ENCODE measurements around the gene ALB. TPM values are rescaled to one million over a fixed set of nuclear protein-coding genes. Genes with fewer than 3 reads are reported as not detected.
"Not testable (repeated sequence)": the region's sequence is repeated elsewhere in the genome, so short reads cannot be mapped to it uniquely, and the experiment has no call there.

Gene ALB
- 3.3 TPM for polyA plus RNA-seq (ENCODE audit: insufficient read length)

DNA sequence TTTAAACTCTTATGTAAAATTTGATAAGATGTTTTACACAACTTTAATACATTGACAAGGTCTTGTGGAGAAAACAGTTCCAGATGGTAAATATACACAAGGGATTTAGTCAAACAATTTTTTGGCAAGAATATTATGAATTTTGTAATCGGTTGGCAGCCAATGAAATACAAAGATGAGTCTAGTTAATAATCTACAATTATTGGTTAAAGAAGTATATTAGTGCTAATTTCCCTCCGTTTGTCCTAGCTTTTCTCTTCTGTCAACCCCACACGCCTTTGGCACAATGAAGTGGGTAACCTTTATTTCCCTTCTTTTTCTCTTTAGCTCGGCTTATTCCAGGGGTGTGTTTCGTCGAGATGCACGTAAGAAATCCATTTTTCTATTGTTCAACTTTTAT is at the start of gene ALB:
Gene ALB (plus strand): TSS at position 246 of the 400 bp plus-strand sequence. CDS start 41 bp downstream, at position 287.
- no peak for DNase-seq

DNA sequence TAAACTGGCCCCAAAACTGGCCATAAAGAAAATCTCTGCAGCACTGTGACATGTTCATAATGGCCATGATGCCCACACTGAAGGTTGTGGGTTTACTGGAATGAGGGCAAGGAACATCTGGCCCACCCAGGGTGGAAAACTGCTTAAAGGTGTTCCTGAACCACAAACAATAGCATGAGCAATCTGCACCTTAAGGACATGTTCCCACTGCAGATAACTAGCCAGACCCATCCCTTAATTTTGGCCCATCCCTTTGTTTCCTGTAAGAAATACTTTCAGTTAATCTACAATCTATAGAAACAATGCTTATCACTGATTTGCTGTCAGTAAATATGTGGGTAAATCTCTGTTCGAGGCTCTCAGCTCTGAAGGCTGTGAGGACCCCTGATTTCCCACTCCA is 46.9 kb upstream of the ALB start:
- not testable (repeated sequence) for DNase-seq

- DNase-seq: not testable (repeated sequence)
These were observed 34.4 kb upstream of the ALB start for GRCh38 chr4:73369506-73370199.

DNA sequence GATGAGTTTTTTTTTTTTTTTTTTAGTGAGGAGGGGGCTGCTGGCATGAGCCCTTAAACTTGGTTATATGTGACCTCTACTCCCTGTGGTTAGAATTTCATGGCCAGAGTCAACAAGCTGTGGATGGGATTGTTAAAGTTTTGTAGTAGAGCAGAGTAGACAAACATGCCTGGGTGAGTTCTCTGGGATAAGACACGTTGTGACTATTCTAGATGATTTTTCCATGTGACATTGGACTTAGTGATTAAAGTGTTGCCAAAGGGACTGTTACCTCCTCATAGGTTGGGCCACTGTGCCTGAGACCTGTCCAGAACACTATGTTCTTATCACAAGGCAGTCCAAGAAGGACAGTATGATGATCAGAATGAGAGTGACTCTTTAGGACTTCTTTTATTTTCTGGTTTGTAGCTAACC is 28.8 kb upstream of the ALB start:
- no peak for DNase-seq

GRCh38 chr4:73376251-73376650 is 27.8 kb upstream of the ALB start:
- DNase-seq: no peak

DNA sequence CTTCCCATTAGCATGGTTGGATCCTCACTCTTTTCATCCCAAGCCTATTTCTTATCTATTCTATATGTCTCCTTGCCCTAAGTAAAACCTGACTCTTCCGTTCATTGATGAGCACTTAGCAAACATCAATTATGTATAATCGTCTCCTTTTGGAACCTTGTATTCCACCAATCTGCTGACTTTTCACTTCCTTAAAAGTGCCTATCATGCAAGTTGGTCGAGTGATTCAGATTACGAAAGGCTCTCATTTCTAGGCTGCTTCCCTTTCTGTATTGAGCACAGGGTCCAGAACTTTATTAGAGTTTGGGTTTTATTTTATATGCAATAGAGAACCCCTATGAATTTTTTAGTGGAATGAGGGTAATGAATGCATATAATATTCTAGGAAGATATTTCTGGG is 27.1 kb upstream of the ALB start:
- no peak for DNase-seq

DNA sequence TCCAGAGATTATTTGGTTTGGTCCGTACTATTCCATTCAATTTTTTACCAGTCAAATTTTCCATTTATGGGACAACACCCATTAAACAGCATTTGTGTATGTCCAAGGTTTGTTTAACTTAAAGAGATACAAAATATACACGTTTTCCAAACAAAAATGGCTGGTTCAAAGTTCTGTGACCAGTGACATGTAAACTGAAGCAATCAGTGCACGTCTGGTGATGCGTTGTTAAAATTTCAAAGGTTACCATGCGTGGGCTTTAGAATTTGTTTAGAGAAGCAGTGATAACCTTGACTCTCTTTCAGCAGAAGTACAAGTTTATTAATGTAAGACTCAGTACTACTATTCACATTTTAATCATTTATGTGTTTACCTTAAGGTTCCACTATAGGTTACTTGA is 25.2 kb upstream of the ALB start:
- DNase-seq: no peak

DNA sequence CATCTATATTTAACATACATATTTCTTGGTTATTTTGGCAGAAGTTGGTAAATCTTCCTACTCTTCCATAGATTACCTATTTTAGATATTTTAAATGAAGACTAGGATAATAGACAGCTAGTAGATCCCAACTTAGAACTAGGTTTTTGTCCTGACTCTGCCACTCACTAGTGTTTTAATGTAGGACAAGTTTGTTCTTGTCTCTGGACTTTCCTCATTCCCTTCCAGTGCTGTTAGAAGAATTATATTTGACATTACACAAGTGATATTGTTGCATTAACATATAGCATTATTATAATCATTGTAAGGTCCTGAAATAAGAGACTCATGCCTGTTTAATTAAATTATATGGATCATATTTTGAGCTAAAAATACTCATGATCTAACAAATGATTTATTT is 24.1 kb upstream of the ALB start:
- no peak for DNase-seq

GRCh38 chr4:73381214-73381613 is 22.9 kb upstream of the ALB start:
- no peak for DNase-seq

- DNase-seq: no peak
These were observed 20.6 kb upstream of the ALB start for GRCh38 chr4:73383452-73383851.

GRCh38 chr4:73387552-73387951 is 16.5 kb upstream of the ALB start:
- DNase-seq: no peak

GRCh38 chr4:73388887-73389286 is 15.2 kb upstream of the ALB start:
- no peak for DNase-seq

- not testable (repeated sequence) for DNase-seq
These were observed 14.4 kb upstream of the ALB start for GRCh38 chr4:73389663-73390062.

- DNase-seq: no peak
These were observed 12.3 kb upstream of the ALB start for GRCh38 chr4:73391774-73392173.

DNA sequence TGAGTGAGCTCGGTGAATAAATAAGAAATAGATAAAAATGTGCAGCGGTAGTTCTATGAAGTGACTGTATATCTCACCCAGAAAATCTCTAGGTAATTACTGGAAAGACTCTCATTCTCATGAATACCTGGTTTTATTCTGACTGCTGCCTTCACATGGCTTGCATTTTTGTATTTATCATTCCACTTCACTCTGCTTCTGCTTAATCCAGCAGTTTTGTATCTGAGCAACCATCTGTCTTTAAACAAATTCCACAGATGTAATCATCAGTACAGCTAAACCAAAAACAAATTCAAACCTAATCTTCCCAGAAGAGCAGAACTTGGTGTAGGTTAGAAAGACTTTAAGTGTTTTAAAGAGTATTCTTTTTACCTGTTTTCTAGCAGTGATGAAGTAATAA is 11.2 kb upstream of the ALB start:
- no peak for DNase-seq

DNA sequence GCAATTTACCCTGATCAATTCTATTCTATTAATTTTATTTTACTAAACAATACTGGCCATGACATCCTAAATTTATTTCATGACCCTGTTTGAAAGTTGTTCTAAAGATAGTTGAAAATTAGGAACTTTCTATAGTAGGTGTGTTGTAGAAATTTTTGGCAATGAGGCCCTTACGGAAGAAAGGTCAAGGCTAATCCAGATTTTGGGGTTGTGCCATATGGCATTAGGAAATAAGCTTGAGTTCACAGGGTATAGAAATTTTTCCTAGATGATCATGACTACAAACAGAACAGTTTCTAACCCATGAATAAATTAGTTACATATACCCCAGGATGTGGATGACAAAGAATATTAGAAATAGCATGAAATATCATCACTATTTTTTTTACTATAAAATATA is 7.8 kb upstream of the ALB start:
- DNase-seq: no peak

- no peak for DNase-seq
These were observed 6.8 kb upstream of the ALB start for GRCh38 chr4:73396993-73397972.

GRCh38 chr4:73401412-73401811 is 2.7 kb upstream of the ALB start:
- no peak for DNase-seq

DNA sequence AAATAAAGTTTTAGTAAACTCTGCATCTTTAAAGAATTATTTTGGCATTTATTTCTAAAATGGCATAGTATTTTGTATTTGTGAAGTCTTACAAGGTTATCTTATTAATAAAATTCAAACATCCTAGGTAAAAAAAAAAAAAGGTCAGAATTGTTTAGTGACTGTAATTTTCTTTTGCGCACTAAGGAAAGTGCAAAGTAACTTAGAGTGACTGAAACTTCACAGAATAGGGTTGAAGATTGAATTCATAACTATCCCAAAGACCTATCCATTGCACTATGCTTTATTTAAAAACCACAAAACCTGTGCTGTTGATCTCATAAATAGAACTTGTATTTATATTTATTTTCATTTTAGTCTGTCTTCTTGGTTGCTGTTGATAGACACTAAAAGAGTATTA is 370 bp downstream of the ALB start:
- no peak for DNase-seq

GRCh38 chr4:73405138-73405537 is 1.1 kb downstream of the ALB start:
- no peak for DNase-seq

GRCh38 chr4:73406548-73406875 is 2.4 kb downstream of the ALB start:
- no peak for DNase-seq

DNA sequence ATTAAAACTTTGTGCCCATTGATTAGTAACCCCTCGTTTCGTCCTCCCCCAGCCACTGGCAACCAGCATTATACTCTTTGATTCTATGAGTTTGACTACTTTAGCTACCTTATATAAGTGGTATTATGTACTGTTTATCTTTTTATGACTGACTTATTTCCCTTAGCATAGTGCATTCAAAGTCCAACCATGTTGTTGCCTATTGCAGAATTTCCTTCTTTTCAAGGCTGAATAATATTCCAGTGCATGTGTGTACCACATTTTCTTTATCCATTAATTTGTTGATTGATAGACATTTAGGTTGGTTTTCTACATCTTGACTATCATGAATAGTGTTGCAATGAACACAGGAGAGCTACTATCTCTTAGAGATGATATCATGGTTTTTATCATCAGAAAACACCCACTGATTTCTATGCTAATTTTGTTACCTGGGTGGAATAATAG is 3.2 kb downstream of the ALB start:
- no peak for DNase-seq

DNA sequence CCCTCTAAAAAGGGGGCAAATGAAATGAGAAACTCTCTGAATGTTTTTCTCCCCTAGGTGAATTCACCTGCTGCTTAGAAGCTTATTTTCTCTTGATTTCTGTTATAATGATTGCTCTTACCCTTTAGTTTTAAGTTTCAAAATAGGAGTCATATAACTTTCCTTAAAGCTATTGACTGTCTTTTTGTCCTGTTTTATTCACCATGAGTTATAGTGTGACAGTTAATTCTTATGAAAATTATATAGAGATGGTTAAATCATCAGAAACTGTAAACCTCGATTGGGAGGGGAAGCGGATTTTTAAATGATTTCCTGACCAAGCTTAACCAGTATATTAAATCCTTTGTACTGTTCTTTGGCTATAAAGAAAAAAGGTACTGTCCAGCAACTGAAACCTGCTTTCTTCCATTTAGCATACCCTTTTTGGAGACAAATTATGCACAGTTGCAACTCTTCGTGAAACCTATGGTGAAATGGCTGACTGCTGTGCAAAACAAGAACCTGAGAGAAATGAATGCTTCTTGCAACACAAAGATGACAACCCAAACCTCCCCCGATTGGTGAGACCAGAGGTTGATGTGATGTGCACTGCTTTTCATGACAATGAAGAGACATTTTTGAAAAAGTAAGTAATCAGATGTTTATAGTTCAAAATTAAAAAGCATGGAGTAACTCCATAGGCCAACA is 4.2 kb downstream of the ALB start:
- DNase-seq: no peak
